PFSK-1 (cell line): ENCODE measurements around the gene INS.

Source experiments
- POLR2AphosphoS5 ChIP-seq: IDR thresholded peaks from 2 replicates; pipeline ENCODE4 v1.6.1; 2012; ENCODE audit warnings: low read depth, mild to moderate bottlenecking, control low read depth, low read length, moderate library complexity
- REST ChIP-seq, 2 experiments: IDR thresholded peaks; 2 replicates each; pipeline versions ENCODE4 v1.6.1 to v1.8.0; 2011 to 2012; ENCODE audit warnings: low read depth in 2 of 2, low read length in 2 of 2, control low read depth in 1 of 2, inconsistent platforms in 1 of 2, mild to moderate bottlenecking in 1 of 2, moderate library complexity in 1 of 2; ENCODE audit not compliant: insufficient read depth in 1 of 2
- SIN3A ChIP-seq: IDR thresholded peaks from 2 replicates; pipeline ENCODE4 v1.6.1; 2012; ENCODE audit warnings: mild to moderate bottlenecking, low read length, moderate library complexity, borderline replicate concordance; ENCODE audit not compliant: insufficient read depth
- TAF1 ChIP-seq: IDR thresholded peaks from 2 replicates; pipeline ENCODE4 v1.6.1; 2012; ENCODE audit warnings: low read length, control low read depth, borderline replicate concordance; ENCODE audit not compliant: insufficient read depth

GRCh38 chr11:2164861-2165555, 4.0 kb upstream of the INS start:
- TF ChIP-seq POLR2AphosphoS5: no peak
- no peak for TF ChIP-seq SIN3A
- TF ChIP-seq TAF1: no peak
- TF ChIP-seq REST (IDR thresholded peaks at IDR 0.05; ENCODE audit: insufficient read depth in 1 of 2, low read depth in 2 of 2, low read length in 2 of 2): no peak
